Measurements from ENCODE around the gene C1GALT1C1L. TPM values are rescaled to one million over a fixed set of nuclear protein-coding genes. Genes with fewer than 3 reads are reported as not detected.

C1GALT1C1L gene
- polyA plus RNA-seq, 3 donors = not detected

DNA sequence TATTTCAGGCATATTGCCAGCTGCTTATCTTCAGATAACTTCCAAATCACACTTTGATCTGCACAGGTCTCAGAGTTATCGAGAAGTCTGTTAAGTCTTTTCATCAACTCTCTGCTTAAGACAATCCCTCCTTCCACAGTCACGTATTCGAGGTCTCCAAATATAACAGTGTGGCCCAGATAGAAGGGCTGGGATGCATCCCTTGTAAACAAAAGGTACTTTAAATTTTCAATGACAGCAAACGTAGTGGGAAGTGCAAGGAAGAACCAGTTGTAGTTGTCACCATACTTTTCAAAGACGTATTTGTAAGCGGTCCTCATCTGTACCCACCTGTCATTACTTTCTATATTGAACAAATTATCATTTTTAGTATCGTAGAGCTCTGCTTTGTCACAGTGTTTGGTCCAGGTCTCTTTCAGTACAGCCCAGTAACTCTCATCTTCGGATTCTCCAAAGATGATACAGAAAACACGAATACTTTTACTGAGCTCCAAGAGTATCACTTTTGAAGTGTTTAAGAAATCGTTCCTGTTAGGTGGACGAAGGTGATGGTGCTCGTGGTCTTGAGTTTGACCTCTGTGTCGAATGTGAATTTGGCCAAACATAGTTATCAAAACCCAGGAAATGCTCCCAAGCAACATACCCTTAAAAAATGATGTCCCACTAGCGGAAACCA, 445 bp downstream of the C1GALT1C1L start:
- Histone ChIP-seq H3K79me2 (ENCODE audit: insufficient read depth, low read length) (no peaks in the 10 kb centered on the region), H4K20me1 (ENCODE audit: insufficient read depth, low read length) (no peaks in the 10 kb centered on the region), H3K27me3 (ENCODE audit: control insufficient read depth in 2 of 2, insufficient read depth in 2 of 2, low read length in 2 of 2) (peaks cover 0 to 28% of the 10 kb centered on the region in 2 donors), H3K4me1 (ENCODE audit: control insufficient read depth in 1 of 2, insufficient read depth in 2 of 2, low read length in 2 of 2) (peaks cover 7 to 8% of the 10 kb centered on the region in 2 donors), H3K36me3 (replicated peaks in 1 of 2; ENCODE audit: control insufficient read depth in 1 of 2, insufficient read depth in 2 of 2, low read length in 2 of 2) (no peaks in the 10 kb centered on the region), H3K9ac (ENCODE audit: insufficient read depth, low read length, poor library complexity, severe bottlenecking) (peak overlapping the region; percentile 27), H2AFZ (ENCODE audit: insufficient read depth, low read depth, low read length, poor library complexity, severe bottlenecking) (peak overlapping the region; percentile 78), H3K9me3 (replicated peaks in 1 of 2; ENCODE audit: control insufficient read depth in 1 of 2, insufficient read depth in 1 of 2, low read length in 2 of 2) (peaks cover 0 to 4% of the 10 kb centered on the region in 2 donors), H3K4me3 (replicated peaks in 1 of 3; ENCODE audit: low read depth in 2 of 3, low read length in 3 of 3) (peak overlapping the region; percentile 8 to 70 (median 23)), H3K27ac (ENCODE audit: low read depth in 1 of 2, low read length in 2 of 2) (no peak overlapping the region), H3K4me2 (replicated peaks; ENCODE audit: extremely low read depth, low read length, poor library complexity, severe bottlenecking) (peak overlapping the region; percentile 74)
- peak overlapping the region; percentile 67 to 80 for H3K4me3 Mint-ChIP-seq
- H3K27me3 Mint-ChIP-seq (ENCODE audit: low read depth in 3 of 3) = peaks cover 3 to 22% (median 7%) of the 10 kb centered on the region in 3 donors
- intact Hi-C loops (cut with micrococcal nuclease) = no loop called here
- peaks cover 10% of the 10 kb centered on the region for H3K4me1 Mint-ChIP-seq
- TF ChIP-seq, protein P1, sequence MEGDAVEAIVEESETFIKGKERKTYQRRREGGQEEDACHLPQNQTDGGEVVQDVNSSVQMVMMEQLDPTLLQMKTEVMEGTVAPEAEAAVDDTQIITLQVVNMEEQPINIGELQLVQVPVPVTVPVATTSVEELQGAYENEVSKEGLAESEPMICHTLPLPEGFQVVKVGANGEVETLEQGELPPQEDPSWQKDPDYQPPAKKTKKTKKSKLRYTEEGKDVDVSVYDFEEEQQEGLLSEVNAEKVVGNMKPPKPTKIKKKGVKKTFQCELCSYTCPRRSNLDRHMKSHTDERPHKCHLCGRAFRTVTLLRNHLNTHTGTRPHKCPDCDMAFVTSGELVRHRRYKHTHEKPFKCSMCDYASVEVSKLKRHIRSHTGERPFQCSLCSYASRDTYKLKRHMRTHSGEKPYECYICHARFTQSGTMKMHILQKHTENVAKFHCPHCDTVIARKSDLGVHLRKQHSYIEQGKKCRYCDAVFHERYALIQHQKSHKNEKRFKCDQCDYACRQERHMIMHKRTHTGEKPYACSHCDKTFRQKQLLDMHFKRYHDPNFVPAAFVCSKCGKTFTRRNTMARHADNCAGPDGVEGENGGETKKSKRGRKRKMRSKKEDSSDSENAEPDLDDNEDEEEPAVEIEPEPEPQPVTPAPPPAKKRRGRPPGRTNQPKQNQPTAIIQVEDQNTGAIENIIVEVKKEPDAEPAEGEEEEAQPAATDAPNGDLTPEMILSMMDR (IDR thresholded peaks at IDR 0.05) = no peak
- 78% methylated on average over 4 of the region's 14 CpGs for WGBS (ENCODE audit: insufficient coverage)
- no peak for DNase-seq
- H3K36me3 Mint-ChIP-seq = no peaks in the 10 kb centered on the region
- H3K9me3 Mint-ChIP-seq = peaks cover 0 to 15% (median 7%) of the 10 kb centered on the region in 7 donors
- H3K27ac Mint-ChIP-seq = no peak overlapping the region

DNA sequence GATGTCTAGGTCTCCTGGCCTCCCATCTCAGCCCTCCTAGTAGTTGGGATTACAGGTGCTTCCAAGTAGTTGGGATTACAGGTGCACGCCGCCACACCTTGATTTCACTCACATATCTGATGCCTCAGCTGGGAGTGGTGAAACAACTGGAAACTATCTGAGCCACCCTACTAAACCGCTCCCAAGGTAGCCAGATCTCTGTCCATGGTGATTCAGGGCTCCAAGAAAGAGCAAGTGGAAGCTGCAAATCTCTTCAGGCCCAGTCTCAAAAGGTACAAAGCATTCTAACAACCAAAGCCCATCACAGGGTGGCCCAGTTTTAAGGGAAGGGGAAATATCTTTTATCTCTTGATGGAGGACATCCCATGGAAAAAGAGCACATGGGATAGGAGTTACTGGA, 19.0 kb downstream of the C1GALT1C1L start:
- TF ChIP-seq, protein P1 (IDR thresholded peaks at IDR 0.05) = no peak
- Histone ChIP-seq H3K4me2 (replicated peaks; ENCODE audit: extremely low read depth, low read length, poor library complexity, severe bottlenecking) (no peak overlapping the region), H3K36me3 (replicated peaks in 1 of 2; ENCODE audit: control insufficient read depth in 1 of 2, insufficient read depth in 2 of 2, low read length in 2 of 2) (no peaks in the 10 kb centered on the region), H4K20me1 (ENCODE audit: insufficient read depth, low read length) (no peaks in the 10 kb centered on the region), H3K27me3 (ENCODE audit: control insufficient read depth in 2 of 2, insufficient read depth in 2 of 2, low read length in 2 of 2) (no peaks in the 10 kb centered on the region), H3K9me3 (replicated peaks in 1 of 2; ENCODE audit: control insufficient read depth in 1 of 2, insufficient read depth in 1 of 2, low read length in 2 of 2) (no peaks in the 10 kb centered on the region), H2AFZ (ENCODE audit: insufficient read depth, low read depth, low read length, poor library complexity, severe bottlenecking) (no peak overlapping the region), H3K27ac (ENCODE audit: low read depth in 1 of 2, low read length in 2 of 2) (no peak overlapping the region), H3K79me2 (ENCODE audit: insufficient read depth, low read length) (no peaks in the 10 kb centered on the region), H3K9ac (ENCODE audit: insufficient read depth, low read length, poor library complexity, severe bottlenecking) (no peak overlapping the region), H3K4me1 (ENCODE audit: control insufficient read depth in 1 of 2, insufficient read depth in 2 of 2, low read length in 2 of 2) (no peaks in the 10 kb centered on the region), H3K4me3 (replicated peaks in 1 of 3; ENCODE audit: low read depth in 2 of 3, low read length in 3 of 3) (no peak overlapping the region)
- intact Hi-C loops (cut with micrococcal nuclease) = no loop called here
- Mint-ChIP-seq H3K9me3 (peaks cover 0 to 4% (median 2%) of the 10 kb centered on the region in 7 donors), H3K4me1 (no peaks in the 10 kb centered on the region), H3K4me3 (no peak overlapping the region), H3K27me3 (ENCODE audit: low read depth in 3 of 3) (peaks cover 2 to 4% (median 4%) of the 10 kb centered on the region in 3 donors), H3K36me3 (no peaks in the 10 kb centered on the region), H3K27ac (no peak overlapping the region)
- WGBS (ENCODE audit: insufficient coverage) = 100% methylated on average over 1 of the region's 3 CpGs
- no peak for DNase-seq
